HG03460 (cell line): Measurements from ENCODE around the gene PTGR2.
"Not testable (repeated sequence)": the region's sequence is repeated elsewhere in the genome, so short reads cannot be mapped to it uniquely, and the experiment has no call there.

ENCODE experiments used
- ATAC-seq: cut with Tn5 transposase; IDR thresholded peaks from one replicate; pipeline ENCODE4 v1.9.1; 2021; ENCODE audit not compliant: unreplicated experiment

The PTGR2 gene

GRCh38 chr14:73833034-73833433 is 18.6 kb upstream of the PTGR2 start:
- ATAC-seq, result no peak

GRCh38 chr14:73833530-73834260 is 17.9 kb upstream of the PTGR2 start:
- no peak for ATAC-seq

- no peak for ATAC-seq
Observed at GRCh38 chr14:73834261-73834625, 17.4 kb upstream of the PTGR2 start.

GRCh38 chr14:73838293-73839034 is 13.2 kb upstream of the PTGR2 start:
- ATAC-seq, result not testable (repeated sequence)

- ATAC-seq, result no peak
Observed at GRCh38 chr14:73842201-73842600, 9.4 kb upstream of the PTGR2 start.

- no peak for ATAC-seq
Observed at GRCh38 chr14:73842851-73843250, 8.8 kb upstream of the PTGR2 start.

GRCh38 chr14:73843296-73843695 is 8.3 kb upstream of the PTGR2 start:
- ATAC-seq, result no peak

- ATAC-seq, result no peak
Observed at GRCh38 chr14:73846947-73847346, 4.7 kb upstream of the PTGR2 start.

GRCh38 chr14:73851000-73851399 is 631 bp upstream of the PTGR2 start:
- ATAC-seq, result no peak

- ATAC-seq, result no peak
Observed at GRCh38 chr14:73859145-73859544, 7.5 kb downstream of the PTGR2 start.

GRCh38 chr14:73861073-73861472 is 9.4 kb downstream of the PTGR2 start:
- no peak for ATAC-seq

- no peak for ATAC-seq
Observed at GRCh38 chr14:73862480-73862879, 10.8 kb downstream of the PTGR2 start.

GRCh38 chr14:73863209-73863608 is 11.6 kb downstream of the PTGR2 start:
- no peak for ATAC-seq

- ATAC-seq, result no peak
Observed at GRCh38 chr14:73865534-73866113, 14.0 kb downstream of the PTGR2 start.

- not testable (repeated sequence) for ATAC-seq
Observed at GRCh38 chr14:73869754-73870153, 18.1 kb downstream of the PTGR2 start.

GRCh38 chr14:73870525-73871235 is 19.0 kb downstream of the PTGR2 start:
- ATAC-seq, result no peak

GRCh38 chr14:73873660-73874059 is 22.0 kb downstream of the PTGR2 start:
- ATAC-seq, result no peak

GRCh38 chr14:73877790-73878189 is 26.2 kb downstream of the PTGR2 start:
- no peak for ATAC-seq

GRCh38 chr14:73878436-73878835 is 26.8 kb downstream of the PTGR2 start:
- no peak for ATAC-seq

GRCh38 chr14:73879027-73879426 is 27.4 kb downstream of the PTGR2 start:
- no peak for ATAC-seq

GRCh38 chr14:73884438-73885190 is 33.0 kb downstream of the PTGR2 start:
- ATAC-seq, result no peak
